CD4-positive, alpha-beta T cell treated with Interleukin-2 at 100 ng/mL for 4 hours (primary cell): ENCODE data around the gene LY6G6C.
"Not testable (repeated sequence)": the region's sequence is repeated elsewhere in the genome, so short reads cannot be mapped to it uniquely, and the experiment has no call there.

Experiments
- DNase-seq: peaks from one replicate; pipeline ENCODE4 v3.0.0-alpha.2; 2020; ENCODE audit warnings: low spot score

The LY6G6C gene

GRCh38 chr6:31727034-31727716 lies 5.6 kb upstream of the LY6G6C start:
- peak; percentile 31 for DNase-seq

- no peak for DNase-seq
Observed at GRCh38 chr6:31725502-31726350, 4.2 kb upstream of the LY6G6C start.

GRCh38 chr6:31723980-31724691 lies 2.6 kb upstream of the LY6G6C start:
- DNase-seq = no peak

GRCh38 chr6:31723245-31723979 lies 1.9 kb upstream of the LY6G6C start, which contains the start of gene MPIG6B:
MPIG6B (plus strand) TSS chr6:31723373; CDS start chr6:31723384, 11 bp downstream.
- no peak for DNase-seq

GRCh38 chr6:31722173-31722572 lies 627 bp upstream of the LY6G6C start:
- DNase-seq = no peak

- DNase-seq = no peak
Observed at GRCh38 chr6:31720196-31720770, 1.3 kb downstream of the LY6G6C start.

GRCh38 chr6:31719001-31719400 lies 2.5 kb downstream of the LY6G6C start:
- DNase-seq = no peak

- no peak for DNase-seq
Observed at GRCh38 chr6:31718265-31718664, 3.3 kb downstream of the LY6G6C start.

GRCh38 chr6:31717499-31718222 lies 3.9 kb downstream of the LY6G6C start:
- no peak for DNase-seq

GRCh38 chr6:31715022-31715958 lies 6.3 kb downstream of the LY6G6C start, which contains the start of gene LY6G6D:
LY6G6D (plus strand) TSS chr6:31715348; CDS start chr6:31715356, 8 bp downstream.
- DNase-seq = no peak

- DNase-seq = no peak
Observed at GRCh38 chr6:31713991-31714684, 7.4 kb downstream of the LY6G6C start.

- DNase-seq = no peak
Observed at GRCh38 chr6:31713465-31713864, 8.1 kb downstream of the LY6G6C start.

- no peak for DNase-seq
Observed at GRCh38 chr6:31712296-31712695, 9.2 kb downstream of the LY6G6C start.

- no peak for DNase-seq
Observed at GRCh38 chr6:31711233-31711632, 10.3 kb downstream of the LY6G6C start.

GRCh38 chr6:31710523-31711219 lies 10.9 kb downstream of the LY6G6C start:
- DNase-seq = no peak

GRCh38 chr6:31709157-31709556 lies 12.4 kb downstream of the LY6G6C start:
- DNase-seq = not testable (repeated sequence)

- DNase-seq = no peak
Observed at GRCh38 chr6:31708224-31708623, 13.3 kb downstream of the LY6G6C start.

GRCh38 chr6:31707701-31708100 lies 13.8 kb downstream of the LY6G6C start:
- no peak for DNase-seq
